ENCODE results near the gene CCL2.

- TF ChIP-seq GATA2 (IDR thresholded peaks at IDR 0.05; ENCODE audit: low read depth, low read length), result no peak
- no peak for TF ChIP-seq GATA3 (IDR thresholded peaks at IDR 0.05; ENCODE audit: low read depth, low read length)
Measured at GRCh38 chr17:34220752-34221395, 34.2 kb upstream of the CCL2 start.
